CD14-positive monocyte (primary cell): ENCODE results near the gene ACSS3. TPM values are rescaled to one million over a fixed set of nuclear protein-coding genes. Genes with fewer than 3 reads are reported as not detected.

ENCODE experiments used
- DNase-seq, 3 donors: peaks; one replicate each; pipeline ENCODE4 v3.0.0-alpha.2; 2011 to 2022
- H2AFZ ChIP-seq: 2 replicates; pipeline ENCODE4 v1.6.0; 2012; ENCODE audit warnings: mild to moderate bottlenecking, low read depth, low read length, inconsistent platforms; ENCODE audit not compliant: insufficient read depth, poor library complexity, severe bottlenecking
- H3K27ac ChIP-seq, 2 donors: 1 replicate in 1 of 2; 2 replicates in 1 of 2; pipeline ENCODE4 v1.5.1; 2012 to 2013; ENCODE audit warnings: low read length in 2 of 2, control low read depth in 1 of 2, inconsistent platforms in 1 of 2, low read depth in 1 of 2, mild to moderate bottlenecking in 1 of 2
- H3K27me3 ChIP-seq, 2 donors: one replicate each; pipeline versions ENCODE4 v1.6.0 to v1.6.1; 2011 to 2013; ENCODE audit warnings: low read length in 2 of 2; ENCODE audit not compliant: control insufficient read depth in 2 of 2, insufficient read depth in 2 of 2
- H3K36me3 ChIP-seq, 2 donors: replicated peaks in 1 of 2; 1 replicate in 1 of 2; 2 replicates in 1 of 2; pipeline versions ENCODE4 v1.5.1 to v1.6.1; 2012 to 2013; ENCODE audit warnings: low read length in 2 of 2, control low read depth in 1 of 2, inconsistent platforms in 1 of 2, mild to moderate bottlenecking in 1 of 2; ENCODE audit not compliant: insufficient read depth in 2 of 2, control insufficient read depth in 1 of 2
- H3K4me1 ChIP-seq, 2 donors: 1 replicate in 1 of 2; 2 replicates in 1 of 2; pipeline versions ENCODE4 v1.5.1 to v1.6.1; 2012 to 2013; ENCODE audit warnings: low read length in 2 of 2, control low read depth in 1 of 2, inconsistent platforms in 1 of 2, mild to moderate bottlenecking in 1 of 2, moderate library complexity in 1 of 2; ENCODE audit not compliant: insufficient read depth in 2 of 2, control insufficient read depth in 1 of 2
- H3K4me2 ChIP-seq: replicated peaks from 2 replicates; pipeline ENCODE3; 2012; ENCODE audit warnings: low read length, moderate library complexity, mild to moderate bottlenecking; ENCODE audit not compliant: poor library complexity, severe bottlenecking; ENCODE audit errors: extremely low read depth
- H3K4me3 ChIP-seq, 3 experiments: fragments of 200-600 bp in 1 of 3; sonication (generic) in 1 of 3; replicated peaks in 1 of 3; 1 replicate in 2 of 3; 2 replicates in 1 of 3; pipeline ENCODE4 v1.5.1; 2011 to 2013; ENCODE audit warnings: low read length in 3 of 3, mild to moderate bottlenecking in 3 of 3, control low read depth in 2 of 3, low read depth in 2 of 3, inconsistent platforms in 1 of 3, moderate library complexity in 1 of 3
- H3K79me2 ChIP-seq: 2 replicates; pipeline ENCODE4 v1.6.0; 2012; ENCODE audit warnings: mild to moderate bottlenecking, control low read depth, inconsistent platforms, low read length, moderate library complexity; ENCODE audit not compliant: insufficient read depth
- H3K9ac ChIP-seq: 2 replicates; pipeline ENCODE4 v1.6.0; 2017; ENCODE audit warnings: low read length, mild to moderate bottlenecking; ENCODE audit not compliant: insufficient read depth, poor library complexity, severe bottlenecking
- H3K9me3 ChIP-seq, 2 donors: replicated peaks in 1 of 2; 1 replicate in 1 of 2; 2 replicates in 1 of 2; pipeline versions ENCODE4 v1.5.1 to v1.6.1; 2012 to 2013; ENCODE audit warnings: low read length in 2 of 2, control low read depth in 1 of 2; ENCODE audit not compliant: control insufficient read depth in 1 of 2, insufficient read depth in 1 of 2
- H4K20me1 ChIP-seq: 2 replicates; pipeline ENCODE4 v1.6.0; 2012; ENCODE audit warnings: mild to moderate bottlenecking, low read length, control low read depth, moderate library complexity; ENCODE audit not compliant: insufficient read depth
- H3K27ac Mint-ChIP-seq, 7 donors: one replicate each; pipeline ENCODE4 v1.8.0; 2020; ENCODE audit warnings: mild to moderate bottlenecking in 7 of 7, mixed read lengths in 7 of 7, moderate library complexity in 6 of 7, inconsistent platforms in 2 of 7
- H3K27me3 Mint-ChIP-seq, 3 donors: one replicate each; pipeline ENCODE4 v1.8.0; 2021 to 2022; ENCODE audit warnings: low read depth in 3 of 3, mild to moderate bottlenecking in 3 of 3, mixed read lengths in 3 of 3, moderate library complexity in 3 of 3, inconsistent platforms in 1 of 3
- H3K36me3 Mint-ChIP-seq, 2 donors: one replicate each; pipeline ENCODE4 v1.8.0; 2020; ENCODE audit warnings: mixed read lengths in 2 of 2, inconsistent platforms in 1 of 2, mild to moderate bottlenecking in 1 of 2
- H3K4me1 Mint-ChIP-seq: one replicate; pipeline ENCODE4 v1.8.0; 2020; ENCODE audit warnings: mild to moderate bottlenecking, mixed read lengths
- H3K4me3 Mint-ChIP-seq, 2 donors: one replicate each; pipeline ENCODE4 v1.8.0; 2020; ENCODE audit warnings: mild to moderate bottlenecking in 2 of 2, mixed read lengths in 2 of 2, moderate library complexity in 1 of 2
- H3K9me3 Mint-ChIP-seq, 7 donors: one replicate each; pipeline ENCODE4 v1.8.0; 2020 to 2022; ENCODE audit warnings: mixed read lengths in 7 of 7, mild to moderate bottlenecking in 6 of 7, moderate library complexity in 6 of 7, inconsistent platforms in 2 of 7
- WGBS: methylation state at CpG from one replicate; pipeline ENCODE4 v1.1.5; 2013; ENCODE audit warnings: missing lambda C conversion rate; ENCODE audit not compliant: insufficient coverage; 5-methylcytosine and 5-hydroxymethylcytosine counted together
- intact Hi-C, 2 donors: fragments of 100-400 bp; cut with micrococcal nuclease; formaldehyde crosslinking; loops; one replicate each; pipeline versions ENCODE4 v1.15.0 to v1.15.1; 2023
- polyA plus RNA-seq, 3 donors: library from polyadenylated mRNA; depleted of rRNA in 1 of 3; unstranded in 2 of 3; stranded (reverse) in 1 of 3; fragments of 300-500 nt in 2 of 3; fragments of >200 nt in 1 of 3; fragmentation: Illumina TruSeq in 2 of 3; gene quantifications; 1 replicate in 2 of 3; 2 replicates in 1 of 3; pipeline ENCODE4 v1.2.3, GENCODE V29; 2012 to 2021
- TF ChIP-seq, protein P1 (sequence below): fragments of 200-600 bp; IDR thresholded peaks from one replicate; pipeline ENCODE4 v1.8.0; 2022; ENCODE audit warnings: antibody characterized with exemption, mild to moderate bottlenecking

The ACSS3 gene
- polyA plus RNA-seq, 3 donors = 0.09 to 0.16 TPM; not detected in 1

DNA sequence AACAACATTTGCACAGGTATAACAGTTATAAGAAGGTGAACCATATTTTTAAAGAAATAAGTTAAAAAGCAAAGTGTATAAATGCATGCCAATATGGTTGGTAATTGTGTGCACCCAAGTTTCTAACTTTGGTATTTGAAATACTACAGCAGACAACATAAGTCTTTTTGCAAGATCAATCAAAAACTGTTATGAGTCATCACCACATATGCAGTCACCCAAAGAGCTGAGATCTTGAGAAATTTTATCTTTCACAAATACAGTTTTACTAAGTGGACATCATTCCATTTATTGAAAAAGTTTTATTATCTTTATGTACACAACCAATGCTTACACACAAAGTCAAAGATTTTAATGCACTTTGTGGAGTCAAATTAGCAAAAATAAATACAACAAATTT is 7.0 kb upstream of the ACSS3 start:
- Histone ChIP-seq H3K9me3 (no peaks in the 10 kb centered on the region), H3K27ac (no peak overlapping the region), H3K4me2 (no peak overlapping the region), H3K36me3 (no peaks in the 10 kb centered on the region), H3K9ac (no peak overlapping the region), H3K4me3 (no peak overlapping the region), H3K79me2 (no peaks in the 10 kb centered on the region), H2AFZ (no peak overlapping the region), H4K20me1 (no peaks in the 10 kb centered on the region), H3K27me3 (no peaks in the 10 kb centered on the region), H3K4me1 (no peaks in the 10 kb centered on the region)
- Mint-ChIP-seq H3K27ac (no peak overlapping the region), H3K27me3 (peaks cover 0 to 4% (median 2%) of the 10 kb centered on the region in 3 donors), H3K36me3 (no peaks in the 10 kb centered on the region), H3K4me1 (no peaks in the 10 kb centered on the region), H3K9me3 (peaks cover 0 to 5% (median 2%) of the 10 kb centered on the region in 7 donors), H3K4me3 (no peak overlapping the region)
- DNase-seq = no peak
- TF ChIP-seq, protein P1, sequence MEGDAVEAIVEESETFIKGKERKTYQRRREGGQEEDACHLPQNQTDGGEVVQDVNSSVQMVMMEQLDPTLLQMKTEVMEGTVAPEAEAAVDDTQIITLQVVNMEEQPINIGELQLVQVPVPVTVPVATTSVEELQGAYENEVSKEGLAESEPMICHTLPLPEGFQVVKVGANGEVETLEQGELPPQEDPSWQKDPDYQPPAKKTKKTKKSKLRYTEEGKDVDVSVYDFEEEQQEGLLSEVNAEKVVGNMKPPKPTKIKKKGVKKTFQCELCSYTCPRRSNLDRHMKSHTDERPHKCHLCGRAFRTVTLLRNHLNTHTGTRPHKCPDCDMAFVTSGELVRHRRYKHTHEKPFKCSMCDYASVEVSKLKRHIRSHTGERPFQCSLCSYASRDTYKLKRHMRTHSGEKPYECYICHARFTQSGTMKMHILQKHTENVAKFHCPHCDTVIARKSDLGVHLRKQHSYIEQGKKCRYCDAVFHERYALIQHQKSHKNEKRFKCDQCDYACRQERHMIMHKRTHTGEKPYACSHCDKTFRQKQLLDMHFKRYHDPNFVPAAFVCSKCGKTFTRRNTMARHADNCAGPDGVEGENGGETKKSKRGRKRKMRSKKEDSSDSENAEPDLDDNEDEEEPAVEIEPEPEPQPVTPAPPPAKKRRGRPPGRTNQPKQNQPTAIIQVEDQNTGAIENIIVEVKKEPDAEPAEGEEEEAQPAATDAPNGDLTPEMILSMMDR = no peak
- intact Hi-C loops = no loop called here

DNA sequence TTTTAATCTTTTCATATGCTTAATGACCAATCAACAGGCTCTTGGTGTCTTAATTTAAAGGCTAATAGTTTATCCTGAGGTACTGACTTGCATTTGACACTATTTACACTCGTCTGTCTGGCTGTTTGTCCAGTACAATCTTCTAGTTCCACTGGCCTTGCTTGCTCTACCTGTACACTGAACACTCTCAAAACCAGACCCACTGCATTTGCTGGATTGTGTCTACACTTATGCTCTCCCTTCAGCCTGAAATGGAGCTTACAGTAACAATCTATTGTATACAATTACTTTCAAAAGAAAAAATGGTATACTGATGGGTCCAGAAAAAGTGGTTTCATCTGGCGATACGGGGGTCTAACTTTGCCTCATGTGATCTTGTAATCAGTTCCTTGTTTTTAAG is 2.3 kb upstream of the ACSS3 start:
- no peaks in the 10 kb centered on the region for H3K79me2 ChIP-seq
- Mint-ChIP-seq H3K36me3 (no peaks in the 10 kb centered on the region), H3K4me1 (peaks cover 6% of the 10 kb centered on the region), H3K27me3 (peaks cover 24 to 37% (median 26%) of the 10 kb centered on the region in 3 donors), H3K4me3 (no peak overlapping the region), H3K9me3 (peaks cover 0 to 13% (median 7%) of the 10 kb centered on the region in 7 donors), H3K27ac (no peak overlapping the region)
- TF ChIP-seq, protein P1 = no peak
- H4K20me1 ChIP-seq = no peaks in the 10 kb centered on the region
- H3K4me3 ChIP-seq = no peak overlapping the region
- no peak overlapping the region for H3K27ac ChIP-seq
- no peak for DNase-seq
- 86% methylated on average over 1 of the region's 3 CpGs for WGBS
- H3K27me3 ChIP-seq = peaks cover 9 to 19% of the 10 kb centered on the region in 2 donors
- H3K36me3 ChIP-seq = no peaks in the 10 kb centered on the region
- H3K4me1 ChIP-seq = peaks cover 10 to 15% of the 10 kb centered on the region in 2 donors
- peaks cover 0 to 11% of the 10 kb centered on the region in 2 donors for H3K9me3 ChIP-seq
- H2AFZ ChIP-seq = no peak overlapping the region
- H3K4me2 ChIP-seq = no peak overlapping the region
- H3K9ac ChIP-seq = no peak overlapping the region
- intact Hi-C loops = no loop called here
